ENCODE measurements around the gene MIA3.
"Not testable (repeated sequence)": the region's sequence is repeated elsewhere in the genome, so short reads cannot be mapped to it uniquely, and the experiment has no call there.

Gene MIA3

DNA sequence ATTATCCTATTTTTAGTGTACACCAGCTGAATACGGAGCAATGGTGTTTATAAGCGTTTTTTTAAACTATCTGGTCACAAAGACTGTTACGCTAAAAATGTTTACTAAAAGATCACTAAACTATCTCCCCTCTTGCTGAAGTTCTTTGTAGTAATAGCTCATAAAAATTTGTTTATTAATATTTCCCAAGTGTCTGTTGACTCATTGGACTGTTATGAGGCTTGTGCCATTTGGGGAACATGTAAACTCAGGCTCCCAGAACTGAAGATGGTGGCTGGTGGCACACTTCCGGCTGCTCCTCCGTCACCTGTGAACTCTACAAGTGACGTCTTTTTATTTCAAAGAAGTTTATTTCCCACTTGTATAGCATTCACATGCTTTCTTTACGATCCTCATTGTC, 48.1 kb downstream of the MIA3 start:
- no peak for DNase-seq

DNA sequence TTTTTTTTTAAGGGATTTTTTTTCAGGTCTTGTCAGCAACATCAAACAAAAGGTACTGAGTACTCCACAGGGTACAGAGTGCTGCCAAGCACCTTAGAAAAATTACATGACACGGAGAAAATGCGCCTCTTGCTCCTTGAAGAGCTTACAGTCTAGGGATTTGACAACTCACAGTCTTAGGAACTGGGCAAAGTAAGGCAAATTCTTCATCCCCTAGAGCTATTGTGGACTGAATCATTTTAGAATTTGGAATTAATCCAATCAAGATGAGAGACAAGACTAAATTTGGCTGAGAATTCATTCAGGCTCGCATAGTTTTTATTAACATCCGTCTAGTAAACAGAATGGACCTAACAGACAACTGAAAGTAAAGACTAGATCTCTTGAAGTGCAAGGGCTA, 50.3 kb downstream of the MIA3 start:
- not testable (repeated sequence) for DNase-seq

- not testable (repeated sequence) for DNase-seq
Measured at GRCh38 chr1:222669107-222669506, 51.2 kb downstream of the MIA3 start.

DNA sequence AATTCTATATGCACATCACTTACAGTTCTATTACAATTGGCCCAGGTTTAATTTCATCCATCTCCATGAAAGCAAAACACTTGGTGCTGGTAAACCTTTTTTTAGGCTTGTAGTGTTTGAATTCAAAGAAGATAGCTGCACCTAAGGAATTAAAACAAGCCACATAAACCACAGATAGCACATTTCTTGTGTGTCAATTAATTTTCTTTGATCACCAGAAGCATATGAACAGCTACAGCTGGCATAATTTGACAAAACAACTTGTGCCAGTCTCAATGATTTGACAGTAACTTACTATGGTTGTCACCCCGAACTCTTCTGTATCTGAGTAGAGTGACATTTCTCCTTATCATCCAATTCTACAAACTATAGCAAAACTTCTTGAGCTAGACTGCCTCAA, 52.2 kb downstream of the MIA3 start:
- DNase-seq = no peak

- no peak for DNase-seq
Measured at GRCh38 chr1:222680080-222680479, 62.2 kb downstream of the MIA3 start.

DNA sequence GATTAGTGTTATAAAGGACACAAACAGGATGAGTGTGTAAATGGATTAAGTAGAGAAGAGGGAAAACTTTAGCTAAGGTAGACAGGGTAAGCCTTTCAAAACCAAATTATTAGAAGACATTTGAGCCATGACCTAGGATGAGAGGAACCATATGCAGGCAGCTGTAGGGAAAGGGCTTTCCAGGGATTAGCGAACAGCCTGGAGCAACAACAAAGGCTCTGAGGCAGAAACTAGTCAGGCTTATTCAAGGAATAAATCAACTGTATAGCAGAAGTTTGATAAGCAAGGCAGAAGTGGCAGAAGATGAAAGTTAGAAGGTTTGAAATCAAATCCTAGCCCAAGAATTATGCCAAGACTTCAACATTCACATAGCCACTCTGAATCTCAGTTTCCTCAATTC, 73.1 kb downstream of the MIA3 start:
- DNase-seq = no peak

DNA sequence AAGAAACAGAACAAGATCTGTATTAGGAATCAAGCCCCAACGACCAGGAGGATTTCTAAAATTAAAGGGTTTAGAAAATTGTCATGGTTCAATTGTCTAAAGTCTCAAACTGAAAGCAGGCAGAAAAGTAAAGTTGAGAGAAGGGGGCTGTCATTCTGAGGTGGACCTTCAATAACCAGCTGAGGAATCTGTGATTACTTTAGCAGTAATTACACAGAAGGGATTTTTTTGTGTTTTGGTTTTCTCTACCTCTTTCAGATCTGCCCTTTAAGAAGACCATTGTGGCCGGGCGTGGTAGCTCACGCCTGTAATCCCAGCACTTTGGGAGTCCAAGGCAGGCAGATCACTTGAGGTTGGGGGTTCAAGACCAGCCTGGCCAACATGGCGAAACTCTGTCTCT, 77.0 kb downstream of the MIA3 start:
- no peak for DNase-seq

GRCh38 chr1:222696741-222697140, 78.8 kb downstream of the MIA3 start:
- no peak for DNase-seq

GRCh38 chr1:222697203-222697602, 79.3 kb downstream of the MIA3 start:
- DNase-seq = no peak

- no peak for DNase-seq
Measured at GRCh38 chr1:222697826-222698225, 79.9 kb downstream of the MIA3 start.

GRCh38 chr1:222702210-222702609, 84.3 kb downstream of the MIA3 start:
- DNase-seq = no peak

GRCh38 chr1:222704260-222704659, 86.4 kb downstream of the MIA3 start:
- DNase-seq = no peak

DNA sequence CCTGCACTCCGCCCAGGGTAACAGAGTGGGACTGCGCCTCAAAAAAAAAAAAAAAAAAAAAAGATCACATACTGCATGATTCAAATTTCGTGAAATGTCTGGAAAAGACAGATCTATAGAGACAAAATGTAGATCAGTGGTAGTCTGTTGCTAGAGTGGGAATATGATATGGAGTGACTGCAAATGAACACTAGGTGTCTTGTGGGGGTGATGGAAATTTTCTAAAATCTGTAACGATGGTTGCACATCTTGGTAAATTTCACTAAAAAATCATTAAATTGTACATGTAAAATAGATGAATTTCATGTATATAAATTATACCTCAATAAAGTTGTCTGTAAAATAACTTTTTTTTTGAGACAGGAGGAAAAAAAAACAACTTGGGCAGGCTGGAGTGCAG, 88.9 kb downstream of the MIA3 start:
- DNase-seq = no peak

GRCh38 chr1:222709700-222710153, 91.8 kb downstream of the MIA3 start:
- peak in 1 of 2 experiments; percentile 19 for DNase-seq

- DNase-seq = peak; percentile 68 to 75
Measured at GRCh38 chr1:222711319-222712252, 93.7 kb downstream of the MIA3 start.

DNA sequence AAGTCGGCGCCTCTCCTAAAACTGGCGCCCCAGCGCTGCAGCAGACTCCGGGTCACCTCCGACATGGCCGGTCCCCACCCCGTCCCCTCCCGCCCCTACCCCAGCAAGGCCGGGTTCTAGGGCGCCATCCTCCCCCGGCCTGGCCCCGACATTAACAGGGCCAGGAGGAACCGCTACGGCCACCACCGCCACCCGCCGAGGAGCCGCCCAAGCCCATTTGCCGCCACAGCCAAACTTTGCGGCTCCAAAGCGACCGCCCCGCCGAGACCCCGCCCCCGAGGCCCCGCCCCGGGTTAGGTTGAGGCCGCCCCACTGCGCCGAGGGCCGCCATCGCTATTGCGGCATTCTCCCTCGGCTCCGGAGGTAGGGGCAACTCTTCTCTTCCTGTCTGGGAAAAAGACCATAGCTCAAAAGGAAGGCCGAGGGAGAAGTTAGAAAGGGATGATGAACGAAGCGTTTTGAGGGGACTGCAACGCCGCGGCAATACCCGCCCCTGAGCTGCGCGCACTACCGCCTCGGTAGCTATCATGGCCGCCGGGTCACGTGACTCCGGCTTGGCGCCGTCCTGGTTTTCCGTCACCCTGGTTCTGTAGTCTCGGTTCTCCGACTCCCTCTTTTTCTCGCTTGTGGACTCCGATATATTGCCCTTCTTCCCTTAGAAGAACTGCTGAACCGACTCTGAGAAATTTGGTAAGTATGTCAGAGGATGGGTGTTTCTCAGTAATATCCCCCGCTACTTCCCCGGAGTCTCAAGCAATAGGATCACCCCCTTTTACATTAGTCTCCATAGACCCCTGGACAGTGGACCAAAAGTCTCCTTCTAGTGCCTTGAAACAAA, 94.6 kb downstream of the MIA3 start, which contains the start of the genes AIDA and BROX:
Gene AIDA, minus strand, starts transcription at position 239 of the 838 bp plus-strand sequence. Its CDS starts 174 bp downstream, at position 65.
Gene BROX, plus strand, starts transcription at position 312 of the 838 bp plus-strand sequence. CDS start 3,136 bp downstream, outside the sequence.
- peak; percentile 60 to 69 for DNase-seq

GRCh38 chr1:222713091-222713961, 95.4 kb downstream of the MIA3 start:
- DNase-seq = peak; percentile 86 to 89

- no peak for DNase-seq
Measured at GRCh38 chr1:222716393-222716792, 98.5 kb downstream of the MIA3 start.

Data from AML-193 (cell line).